Neural progenitor cell (in vitro differentiated cells): Measurements from ENCODE around the gene DDX23.

ENCODE experiments used
- EZH2 ChIP-seq: fragments of 200-600 bp; sonication (generic); IDR thresholded peaks from 2 replicates; pipeline ENCODE4 v1.6.1; 2017; ENCODE audit warnings: antibody characterized with exemption, mild to moderate bottlenecking, moderate library complexity
- TF ChIP-seq, protein P1 (sequence below): fragments of 200-600 bp; sonication (generic); IDR thresholded peaks from 2 replicates; pipeline ENCODE4 v1.5.1; 2017; ENCODE audit warnings: antibody characterized with exemption, mild to moderate bottlenecking

DNA sequence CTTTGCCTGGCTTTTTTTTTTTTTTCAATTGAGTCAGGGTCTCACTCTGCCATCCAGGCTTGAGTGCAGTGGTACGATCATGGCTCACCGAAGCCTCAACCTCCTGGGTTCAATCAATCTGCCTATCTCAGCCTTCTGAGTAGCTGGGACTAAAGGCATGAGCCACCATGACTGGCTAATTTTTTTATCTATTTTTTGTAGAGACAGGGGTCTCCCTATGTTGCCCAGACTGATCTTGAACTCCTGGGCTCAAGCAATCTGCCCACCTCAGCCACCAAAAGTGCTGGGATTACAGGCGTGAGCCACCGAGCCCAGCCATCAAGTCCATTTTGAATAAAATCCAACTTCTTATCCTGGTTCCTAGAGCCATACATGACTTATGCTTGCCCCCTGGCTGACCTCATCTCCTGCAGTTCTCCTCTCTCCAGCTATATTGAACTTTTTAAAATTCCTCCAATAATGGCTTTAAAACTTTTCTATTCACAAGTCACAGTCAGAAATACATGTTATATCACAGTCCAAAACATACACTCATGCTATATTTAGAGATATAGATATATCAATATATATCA, 24.1 kb upstream of the DDX23 start:
- TF ChIP-seq, protein P1, sequence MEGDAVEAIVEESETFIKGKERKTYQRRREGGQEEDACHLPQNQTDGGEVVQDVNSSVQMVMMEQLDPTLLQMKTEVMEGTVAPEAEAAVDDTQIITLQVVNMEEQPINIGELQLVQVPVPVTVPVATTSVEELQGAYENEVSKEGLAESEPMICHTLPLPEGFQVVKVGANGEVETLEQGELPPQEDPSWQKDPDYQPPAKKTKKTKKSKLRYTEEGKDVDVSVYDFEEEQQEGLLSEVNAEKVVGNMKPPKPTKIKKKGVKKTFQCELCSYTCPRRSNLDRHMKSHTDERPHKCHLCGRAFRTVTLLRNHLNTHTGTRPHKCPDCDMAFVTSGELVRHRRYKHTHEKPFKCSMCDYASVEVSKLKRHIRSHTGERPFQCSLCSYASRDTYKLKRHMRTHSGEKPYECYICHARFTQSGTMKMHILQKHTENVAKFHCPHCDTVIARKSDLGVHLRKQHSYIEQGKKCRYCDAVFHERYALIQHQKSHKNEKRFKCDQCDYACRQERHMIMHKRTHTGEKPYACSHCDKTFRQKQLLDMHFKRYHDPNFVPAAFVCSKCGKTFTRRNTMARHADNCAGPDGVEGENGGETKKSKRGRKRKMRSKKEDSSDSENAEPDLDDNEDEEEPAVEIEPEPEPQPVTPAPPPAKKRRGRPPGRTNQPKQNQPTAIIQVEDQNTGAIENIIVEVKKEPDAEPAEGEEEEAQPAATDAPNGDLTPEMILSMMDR, result no peak
- no peak for TF ChIP-seq EZH2
